NCI-H2081 treated with DMSO at 0.1 percent for 48 hours (cell line): ENCODE data around the gene POLN.
A peak's percentile ranks its signal among the peaks of the same experiment; 100 is the strongest.

Experiments used
- DNase-seq: peaks from one replicate; lab custom pipeline; 2025; lab: John Stamatoyannopoulos, UW

POLN gene

GRCh38 chr4:2241410-2242353, at the start of gene POLN, which contains the start of gene HAUS3:
TSS of gene POLN (minus strand) at chr4:2242121. CDS start at chr4:2229231, 12,890 bp downstream.
TSS of gene HAUS3 (minus strand) at chr4:2242121. CDS start at chr4:2240946, 1,175 bp downstream.
- peak; percentile 84 for DNase-seq

GRCh38 chr4:2290974-2291704, 49.2 kb upstream of the POLN start:
- DNase-seq = no peak

GRCh38 chr4:2290488-2290887, 48.6 kb upstream of the POLN start:
- DNase-seq = no peak

GRCh38 chr4:2289955-2290333, 48.0 kb upstream of the POLN start:
- no peak for DNase-seq

- DNase-seq = no peak
Measured at GRCh38 chr4:2289311-2289954, 47.5 kb upstream of the POLN start.

- DNase-seq = no peak
Measured at GRCh38 chr4:2288051-2288541, 46.2 kb upstream of the POLN start.

- no peak for DNase-seq
Measured at GRCh38 chr4:2287594-2287915, 45.6 kb upstream of the POLN start.

- no peak for DNase-seq
Measured at GRCh38 chr4:2286904-2287593, 45.1 kb upstream of the POLN start.

GRCh38 chr4:2285613-2286381, 43.9 kb upstream of the POLN start:
- DNase-seq = no peak

GRCh38 chr4:2284934-2285612, 43.2 kb upstream of the POLN start:
- DNase-seq = no peak

GRCh38 chr4:2284161-2284933, 42.4 kb upstream of the POLN start:
- no peak for DNase-seq

GRCh38 chr4:2283199-2283711, 41.3 kb upstream of the POLN start:
- no peak for DNase-seq

GRCh38 chr4:2281575-2282343, 39.8 kb upstream of the POLN start:
- no peak for DNase-seq

GRCh38 chr4:2280531-2281300, 38.8 kb upstream of the POLN start:
- no peak for DNase-seq

- DNase-seq = no peak
Measured at GRCh38 chr4:2277956-2278355, 36.0 kb upstream of the POLN start.

- DNase-seq = no peak
Measured at GRCh38 chr4:2276581-2277325, 34.8 kb upstream of the POLN start.

GRCh38 chr4:2275546-2276251, 33.8 kb upstream of the POLN start:
- DNase-seq = no peak
